B cell (primary cell): ENCODE measurements around the gene PREX1. TPM values are rescaled to one million over a fixed set of nuclear protein-coding genes. Genes with fewer than 3 reads are reported as not detected.
A peak's percentile ranks its signal among the peaks of the same experiment; 100 is the strongest.

Source experiments
- ATAC-seq: fragments of 200-7000 bp; cut with Tn5 transposase; one replicate; pipeline ENCODE4 v1.10.0; 2021; ENCODE audit warnings: low read depth, mild to moderate bottlenecking, moderate number of reproducible peaks, moderate library complexity
- CTCF ChIA-PET: fragments of 350-600 bp; sonication (Branson Sonifier 250); formaldehyde crosslinking; loops from one replicate; lab custom pipeline; 2021; ENCODE audit warnings: antibody characterized with exemption, inconsistent platforms; lab: Charles Lee
- POLR2A ChIA-PET: fragments of 350-600 bp; sonication (Branson Sonifier 250); formaldehyde crosslinking; loops from one replicate; lab custom pipeline; 2021; ENCODE audit warnings: antibody characterized with exemption; lab: Charles Lee
- DNase-seq: peaks from one replicate; pipeline ENCODE4 v3.0.0; 2013
- H2AFZ ChIP-seq: 2 replicates; pipeline ENCODE4 v1.6.1; 2012; ENCODE audit warnings: mild to moderate bottlenecking, low read depth, low read length; ENCODE audit not compliant: insufficient read depth, poor library complexity, severe bottlenecking
- H3K27ac ChIP-seq, 2 donors: 1 replicate in 1 of 2; 2 replicates in 1 of 2; pipeline ENCODE4 v1.5.1; 2012 to 2013; ENCODE audit warnings: low read length in 2 of 2, mild to moderate bottlenecking in 2 of 2, moderate library complexity in 1 of 2
- H3K27me3 ChIP-seq, 4 experiments: fragments of 200-600 bp in 1 of 4; sonication (generic) in 1 of 4; replicated peaks in 1 of 4; 1 replicate in 2 of 4; 2 replicates in 2 of 4; pipeline versions ENCODE4 v1.6.1 to v1.7.0; 2013 to 2016; ENCODE audit warnings: low read length in 3 of 4, mild to moderate bottlenecking in 2 of 4, mixed read lengths in 1 of 4, moderate library complexity in 1 of 4; ENCODE audit not compliant: insufficient read depth in 4 of 4, control insufficient read depth in 3 of 4; ENCODE audit errors: control extremely low read depth in 1 of 4
- H3K36me3 ChIP-seq, 2 experiments: replicated peaks in 1 of 2; 1 replicate in 1 of 2; 2 replicates in 1 of 2; pipeline versions ENCODE4 v1.6.1 to v1.7.1; 2013; ENCODE audit warnings: low read length in 1 of 2; ENCODE audit not compliant: insufficient read depth in 2 of 2, control insufficient read depth in 1 of 2; ENCODE audit errors: control extremely low read depth in 1 of 2, extremely low read depth in 1 of 2
- H3K4me1 ChIP-seq, 2 donors: fragments of 200-600 bp in 1 of 2; sonication (generic) in 1 of 2; 1 replicate in 1 of 2; 2 replicates in 1 of 2; pipeline versions ENCODE4 v1.5.1 to v1.6.1; 2013 to 2017; ENCODE audit warnings: low read length in 2 of 2; ENCODE audit not compliant: control insufficient read depth in 2 of 2, insufficient read depth in 2 of 2
- H3K4me2 ChIP-seq: replicated peaks from 2 replicates; pipeline ENCODE3; 2012; ENCODE audit warnings: mild to moderate bottlenecking, low read depth, low read length; ENCODE audit not compliant: poor library complexity, severe bottlenecking
- H3K4me3 ChIP-seq, 5 experiments: fragments of 200-600 bp in 1 of 5; sonication (generic) in 1 of 5; 1 replicate in 3 of 5; 2 replicates in 2 of 5; pipeline versions ENCODE4 v1.5.1 to v1.7.0; 2011 to 2016; ENCODE audit warnings: low read length in 4 of 5, mild to moderate bottlenecking in 4 of 5, low read depth in 2 of 5, control low read depth in 1 of 5, moderate library complexity in 1 of 5; ENCODE audit not compliant: insufficient read depth in 1 of 5; ENCODE audit errors: control extremely low read depth in 1 of 5, extremely low read depth in 1 of 5
- H3K79me2 ChIP-seq: fragments of 200-600 bp; sonication (generic); one replicate; pipeline ENCODE4 v1.6.0; 2016; ENCODE audit warnings: low read length; ENCODE audit not compliant: control insufficient read depth, insufficient read depth
- H3K9ac ChIP-seq: fragments of 200-600 bp; sonication (generic); 2 replicates; pipeline ENCODE4 v1.6.1; 2017; ENCODE audit warnings: mild to moderate bottlenecking, low read length, moderate library complexity
- H3K9me3 ChIP-seq, 3 donors: one replicate each; pipeline versions ENCODE4 v1.6.1 to v1.7.1; 2013; ENCODE audit warnings: low read length in 2 of 3; ENCODE audit not compliant: control insufficient read depth in 2 of 3, insufficient read depth in 1 of 3; ENCODE audit errors: control extremely low read depth in 1 of 3
- H4K20me1 ChIP-seq: 2 replicates; pipeline ENCODE4 v1.6.0; 2012; ENCODE audit warnings: mild to moderate bottlenecking, low read length; ENCODE audit not compliant: insufficient read depth, control insufficient read depth, poor library complexity, severe bottlenecking
- H3K27ac Mint-ChIP-seq: one replicate; pipeline ENCODE4 v1.8.0; 2021; ENCODE audit warnings: mixed read lengths
- H3K27me3 Mint-ChIP-seq: one replicate; pipeline ENCODE4 v1.8.0; 2021; ENCODE audit warnings: mixed read lengths
- H3K4me1 Mint-ChIP-seq: one replicate; pipeline ENCODE4 v1.8.0; 2021; ENCODE audit warnings: mixed read lengths
- H3K4me3 Mint-ChIP-seq: one replicate; pipeline ENCODE4 v1.8.0; 2021; ENCODE audit warnings: mixed read lengths
- H3K9me3 Mint-ChIP-seq: one replicate; pipeline ENCODE4 v1.8.0; 2022; ENCODE audit warnings: mixed read lengths; ENCODE audit not compliant: insufficient read depth
- EZH2 ChIP-seq: IDR thresholded peaks from 2 replicates; pipeline ENCODE4 v1.6.1; 2012; ENCODE audit warnings: borderline replicate concordance, low read depth, mild to moderate bottlenecking, moderate library complexity, low read length; ENCODE audit not compliant: insufficient read depth, poor library complexity, severe bottlenecking
- WGBS: methylation state at CpG from one replicate; pipeline ENCODE4 v1.1.5; 2013; ENCODE audit warnings: missing lambda C conversion rate; ENCODE audit not compliant: insufficient coverage; 5-methylcytosine and 5-hydroxymethylcytosine counted together
- intact Hi-C: fragments of 100-400 bp; cut with micrococcal nuclease; formaldehyde crosslinking; loops from one replicate; pipeline ENCODE4 v1.10.0; 2022
- polyA plus RNA-seq: library from polyadenylated mRNA; depleted of rRNA; stranded (reverse); fragments of >200 nt; gene quantifications from 2 replicates; pipeline ENCODE4 v1.2.3, GENCODE V29; 2012
- total RNA-seq, 2 donors: library from RNA; stranded (reverse); fragments of 120-200 nt in 1 of 2; gene quantifications; 1 replicate in 1 of 2; 2 replicates in 1 of 2; pipeline versions ENCODE4 v1.2.3 to v1.2.4, GENCODE V29; 2013 to 2022
- TF ChIP-seq, protein P1 (sequence below): fragments of 200-600 bp; IDR thresholded peaks from one replicate; pipeline ENCODE4 v1.8.0; 2022; ENCODE audit warnings: antibody characterized with exemption, mild to moderate bottlenecking

PREX1 gene
- total and polyA plus RNA-seq, 2 donors (not counting 1 experiment from before 2014, with no cell fraction given): 79.1 to 99.4 TPM

DNA sequence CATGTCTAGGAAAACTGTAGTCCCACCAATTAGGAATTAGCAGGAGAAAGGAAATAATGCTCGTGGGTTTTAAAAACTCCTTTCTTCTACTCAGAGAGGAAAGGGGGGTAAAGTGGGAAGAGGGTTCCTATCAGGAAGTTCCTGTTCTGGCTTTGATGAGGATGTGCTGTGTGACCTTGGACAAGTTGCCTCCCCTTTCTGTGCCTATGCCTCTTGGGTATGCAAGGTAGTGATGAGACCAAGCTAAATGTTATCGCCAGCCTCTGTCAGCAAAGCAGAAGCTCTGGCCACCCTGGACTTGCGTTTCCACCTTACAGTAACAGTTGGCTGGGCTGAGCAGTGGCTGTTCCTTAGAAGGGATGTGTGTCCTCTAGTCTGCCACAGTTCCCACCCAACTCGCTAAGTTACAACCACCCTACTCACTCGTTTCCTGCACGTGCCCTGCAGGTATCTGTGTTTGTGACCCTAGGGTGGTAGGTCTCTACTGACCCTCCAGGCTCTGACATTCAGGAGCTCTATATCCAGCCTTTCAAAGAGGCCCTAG lies 110.0 kb downstream of the PREX1 start:
- ChIA-PET CTCF (interaction anchor here (0.9 to 1.2 kb wide), 3 partner anchors 34 to 187 kb away, joined by 3 to 4 read pairs (median 4); no protein-coding TSS in a partner anchor), POLR2A (interaction anchor here (0.7 to 1.1 kb wide), 2 partner anchors 74 to 83 kb away, joined by 3 to 4 read pairs; no protein-coding TSS in a partner anchor)
- Histone ChIP-seq H3K27ac (peak overlapping the region; percentile 8 to 36), H3K9me3 (peaks cover 0 to 15% (median 0%) of the 10 kb centered on the region in 3 donors), H3K4me1 (peaks cover 79 to 92% of the 10 kb centered on the region in 2 donors), H3K36me3 (no peaks in the 10 kb centered on the region), H3K79me2 (peaks cover 73% of the 10 kb centered on the region), H3K27me3 (no peaks in the 10 kb centered on the region), H3K4me3 (peak overlapping the region in 1 of 5 experiments; percentile 3), H2AFZ (no peak overlapping the region), H3K9ac (no peak overlapping the region), H3K4me2 (peak overlapping the region; percentile 56), H4K20me1 (peaks cover 74% of the 10 kb centered on the region)
- Mint-ChIP-seq H3K4me1 (peaks cover 86% of the 10 kb centered on the region), H3K9me3 (no peaks in the 10 kb centered on the region), H3K27ac (peak overlapping the region; percentile 82), H3K4me3 (peak overlapping the region; percentile 33), H3K27me3 (no peaks in the 10 kb centered on the region)
- ATAC-seq: no peak
- no peak for DNase-seq
- intact Hi-C loops: no loop called here
- WGBS: no CpG with 5 or more reads among the region's 6 CpGs
- TF ChIP-seq, protein P1, sequence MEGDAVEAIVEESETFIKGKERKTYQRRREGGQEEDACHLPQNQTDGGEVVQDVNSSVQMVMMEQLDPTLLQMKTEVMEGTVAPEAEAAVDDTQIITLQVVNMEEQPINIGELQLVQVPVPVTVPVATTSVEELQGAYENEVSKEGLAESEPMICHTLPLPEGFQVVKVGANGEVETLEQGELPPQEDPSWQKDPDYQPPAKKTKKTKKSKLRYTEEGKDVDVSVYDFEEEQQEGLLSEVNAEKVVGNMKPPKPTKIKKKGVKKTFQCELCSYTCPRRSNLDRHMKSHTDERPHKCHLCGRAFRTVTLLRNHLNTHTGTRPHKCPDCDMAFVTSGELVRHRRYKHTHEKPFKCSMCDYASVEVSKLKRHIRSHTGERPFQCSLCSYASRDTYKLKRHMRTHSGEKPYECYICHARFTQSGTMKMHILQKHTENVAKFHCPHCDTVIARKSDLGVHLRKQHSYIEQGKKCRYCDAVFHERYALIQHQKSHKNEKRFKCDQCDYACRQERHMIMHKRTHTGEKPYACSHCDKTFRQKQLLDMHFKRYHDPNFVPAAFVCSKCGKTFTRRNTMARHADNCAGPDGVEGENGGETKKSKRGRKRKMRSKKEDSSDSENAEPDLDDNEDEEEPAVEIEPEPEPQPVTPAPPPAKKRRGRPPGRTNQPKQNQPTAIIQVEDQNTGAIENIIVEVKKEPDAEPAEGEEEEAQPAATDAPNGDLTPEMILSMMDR: no peak
- no peak for TF ChIP-seq EZH2

DNA sequence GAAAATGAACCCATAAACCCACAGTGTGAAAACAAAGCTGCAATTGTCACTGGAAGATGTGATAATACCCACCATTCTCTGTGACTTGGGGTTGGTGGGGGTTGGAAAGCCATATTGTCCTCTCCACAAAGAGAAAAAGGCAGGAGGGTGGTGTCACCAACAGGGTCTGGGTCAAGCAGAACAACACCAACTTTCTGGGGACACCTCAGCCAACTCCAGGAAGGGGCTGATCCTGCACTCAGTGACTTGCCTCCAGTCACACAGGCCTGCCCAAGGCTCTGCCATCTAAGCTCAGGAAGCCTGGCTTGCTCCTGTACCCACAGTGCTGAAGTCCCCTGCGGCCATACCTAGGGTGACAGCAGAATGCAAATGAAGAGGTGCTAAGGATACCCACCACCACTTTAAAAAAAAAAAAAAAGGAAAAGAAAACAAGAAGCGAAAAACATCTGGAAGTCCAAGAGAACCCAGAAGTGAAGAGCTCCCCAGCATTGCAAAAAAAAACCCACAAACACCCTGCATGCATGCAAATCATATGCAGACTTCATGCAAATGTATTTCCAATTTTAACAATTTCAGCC lies 110.6 kb downstream of the PREX1 start:
- peak overlapping the region; percentile 56 for H3K4me2 ChIP-seq
- ChIA-PET CTCF (interaction anchor here (0.7 to 1.2 kb wide), 4 partner anchors 34 to 188 kb away, joined by 3 to 4 read pairs (median 4); no protein-coding TSS in a partner anchor), POLR2A (interaction anchor here (0.7 to 0.9 kb wide), 2 partner anchors 33 to 83 kb away, joined by 3 to 4 read pairs; no protein-coding TSS in a partner anchor)
- peaks cover 79 to 92% of the 10 kb centered on the region in 2 donors for H3K4me1 ChIP-seq
- TF ChIP-seq, protein P1: no peak
- no peak for TF ChIP-seq EZH2
- H3K4me3 ChIP-seq: peak overlapping the region in 1 of 5 experiments; percentile 13
- intact Hi-C loops: no loop called here
- H3K27me3 ChIP-seq: no peaks in the 10 kb centered on the region
- Mint-ChIP-seq H3K4me1 (peaks cover 86% of the 10 kb centered on the region), H3K27ac (peak overlapping the region; percentile 82), H3K9me3 (no peaks in the 10 kb centered on the region), H3K4me3 (peak overlapping the region; percentile 33), H3K27me3 (no peaks in the 10 kb centered on the region)
- H2AFZ ChIP-seq: no peak overlapping the region
- no peak overlapping the region for H3K9ac ChIP-seq
- H4K20me1 ChIP-seq: peaks cover 74% of the 10 kb centered on the region
- H3K79me2 ChIP-seq: peaks cover 79% of the 10 kb centered on the region
- 0% methylated on average over 1 of the region's 2 CpGs for WGBS
- ATAC-seq (peak; percentile 29), DNase-seq (peak; percentile 61)
- H3K27ac ChIP-seq: peak overlapping the region; percentile 7 to 61
- no peaks in the 10 kb centered on the region for H3K36me3 ChIP-seq
- H3K9me3 ChIP-seq: peaks cover 0 to 15% (median 0%) of the 10 kb centered on the region in 3 donors
